ENCODE data around the gene OPRD1. TPM values are rescaled to one million over a fixed set of nuclear protein-coding genes. Genes with fewer than 3 reads are reported as not detected.

OPRD1 gene
- total RNA-seq, 4 donors from 2014 or later = 0.24 TPM; not detected in 3

- no peak for TF ChIP-seq POLR2A (IDR thresholded peaks at IDR 0.05)
- TF ChIP-seq CTCF (IDR thresholded peaks at IDR 0.05) = no peak
- no peaks in the 10 kb centered on the region for H3K9me3 ChIP-seq
- no peaks in the 10 kb centered on the region for H3K27me3 ChIP-seq
- intact Hi-C loops (cut with DNase I) = no loop called here
- H3K4me3 ChIP-seq (replicated peaks in 1 of 3) = peak overlapping the region; percentile 42 to 68 (median 43)
- no peak overlapping the region for H3K27ac ChIP-seq
- WGBS, 2 donors = 4 to 6% methylated on average over 24 to 31 of the region's 32 CpGs
- peaks cover 0 to 15% of the 10 kb centered on the region in 2 donors for H3K4me1 ChIP-seq
- no peaks in the 10 kb centered on the region for H3K36me3 ChIP-seq
- DNase-seq = peak; percentile 33 to 36
These were observed 103.3 kb downstream of the OPRD1 start for GRCh38 chr1:28915031-28915895.

- no peaks in the 10 kb centered on the region for H3K27me3 ChIP-seq
- 76 to 88% methylated on average over 2 of the region's 2 CpGs for WGBS, 2 donors
- intact Hi-C loops (cut with DNase I) = no loop called here
- H3K4me3 ChIP-seq (replicated peaks in 1 of 3) = no peak overlapping the region
- DNase-seq = no peak
- TF ChIP-seq POLR2A (IDR thresholded peaks at IDR 0.05) (no peak), CTCF (IDR thresholded peaks at IDR 0.05) (no peak)
- H3K27ac ChIP-seq = no peak overlapping the region
- no peaks in the 10 kb centered on the region for H3K36me3 ChIP-seq
- H3K4me1 ChIP-seq = peaks cover 0 to 10% of the 10 kb centered on the region in 2 donors
- no peaks in the 10 kb centered on the region for H3K9me3 ChIP-seq
These were observed 105.8 kb downstream of the OPRD1 start for GRCh38 chr1:28917757-28918118.

Small RNA genes lying within 50 kb of the gene (small RNA-seq; reads per million reads assigned to genes)
- not detected for gene RF00019

Other genes starting within 250 kb of the OPRD1 start
- gene RAB42, start 219.9 kb upstream of the OPRD1 start, total RNA-seq = 1 to 10 TPM; 1.3 to 3.5 (median 1.8) TPM
- 10 to 100 TPM; 15.4 to 25.4 (median 18.4) TPM for gene TAF12, start 169.1 kb upstream of the OPRD1 start, total RNA-seq
- gene RNU11, start 163.6 kb upstream of the OPRD1 start, total RNA-seq = not detected
- 10 to 100 TPM in 2 of 4 donors, 1 to 10 TPM in 2; 5.5 to 13.5 (median 11.6) TPM for gene GMEB1, start 143.4 kb upstream of the OPRD1 start, total RNA-seq
- 10 to 100 TPM; 53.1 to 74.4 (median 62.2) TPM for gene YTHDF2, start 75.2 kb upstream of the OPRD1 start, total RNA-seq
- gene EPB41, start 102.4 kb downstream of the OPRD1 start, total RNA-seq = 100 to 1,000 TPM in 1 of 4 donors, 10 to 100 TPM in 3; 59.7 to 102 (median 80.2) TPM